MM.1S (cell line): ENCODE results near the gene CD14.

Source experiments
- DNase-seq: peaks from one replicate; pipeline ENCODE4 v3.0.0-alpha.2; 2015
- H2AFZ ChIP-seq: fragments of 300-600 bp; sonication (generic); 2 replicates; pipeline ENCODE4 v1.6.0; 2016; ENCODE audit warnings: antibody characterized with exemption, low read length
- H3F3A ChIP-seq: fragments of 300-600 bp; sonication (generic); 2 replicates; pipeline ENCODE4 v1.6.1; 2016; ENCODE audit warnings: mild to moderate bottlenecking, antibody characterized with exemption, low read length, moderate library complexity, mixed read lengths; ENCODE audit not compliant: insufficient read depth
- H3K27ac ChIP-seq: fragments of 300-600 bp; sonication (generic); 2 replicates; pipeline ENCODE4 v1.5.1; 2016; ENCODE audit warnings: mild to moderate bottlenecking, low read length
- H3K27me3 ChIP-seq: fragments of 300-600 bp; sonication (generic); replicated peaks from 2 replicates; pipeline ENCODE4 v1.6.0; 2016; ENCODE audit warnings: low read length; ENCODE audit not compliant: insufficient read depth
- H3K36me3 ChIP-seq: fragments of 300-600 bp; sonication (generic); replicated peaks from 2 replicates; pipeline ENCODE4 v1.6.1; 2016; ENCODE audit warnings: mild to moderate bottlenecking, low read length, mixed read lengths; ENCODE audit not compliant: insufficient read depth
- H3K4me1 ChIP-seq: fragments of 300-600 bp; sonication (generic); 2 replicates; pipeline ENCODE4 v1.6.1; 2016; ENCODE audit warnings: low read length, mixed read lengths
- H3K4me2 ChIP-seq: fragments of 300-600 bp; sonication (generic); 2 replicates; pipeline ENCODE4 v1.6.0; 2016; ENCODE audit warnings: low read depth, low read length
- H3K4me3 ChIP-seq: fragments of 300-600 bp; sonication (generic); 2 replicates; pipeline ENCODE4 v1.5.1; 2016; ENCODE audit warnings: low read length, mixed read lengths
- H3K79me2 ChIP-seq: fragments of 300-600 bp; sonication (generic); 2 replicates; pipeline ENCODE4 v1.6.1; 2016; ENCODE audit warnings: mixed run types, low read length, mixed read lengths
- H3K9ac ChIP-seq: fragments of 300-600 bp; sonication (generic); 2 replicates; pipeline ENCODE4 v1.6.1; 2016; ENCODE audit warnings: low read length, mixed read lengths
- H3K9me2 ChIP-seq: fragments of 300-600 bp; sonication (generic); replicated peaks from 2 replicates; pipeline ENCODE4 v1.6.1; 2016; ENCODE audit warnings: mild to moderate bottlenecking, low read length, mixed read lengths; ENCODE audit not compliant: insufficient read depth
- H3K9me3 ChIP-seq: fragments of 300-600 bp; sonication (generic); replicated peaks from 2 replicates; pipeline ENCODE4 v1.6.1; 2016; ENCODE audit warnings: mild to moderate bottlenecking, low read length, mixed read lengths; ENCODE audit not compliant: insufficient read depth
- H4K20me1 ChIP-seq: fragments of 300-600 bp; sonication (generic); 2 replicates; pipeline ENCODE4 v1.6.1; 2016; ENCODE audit warnings: mild to moderate bottlenecking, low read length, moderate library complexity, mixed read lengths; ENCODE audit not compliant: insufficient read depth
- CTCF ChIP-seq: fragments of 300-600 bp; sonication (generic); IDR thresholded peaks from 2 replicates; pipeline ENCODE4 v1.5.1; 2016; ENCODE audit warnings: antibody characterized with exemption, low read length, mixed read lengths
- EZH2 ChIP-seq: fragments of 300-600 bp; sonication (generic); optimal IDR thresholded peaks from 2 replicates; pipeline ENCODE3; 2017; ENCODE audit warnings: low read depth, mild to moderate bottlenecking, antibody characterized with exemption, low read length, mixed read lengths
- EZH2phosphoT487 ChIP-seq: fragments of 300-600 bp; sonication (generic); IDR thresholded peaks from 2 replicates; pipeline ENCODE4 v1.6.1; 2018; ENCODE audit warnings: antibody characterized with exemption, low read length

CD14 gene

GRCh38 chr5:140598836-140599235 is 34.1 kb downstream of the CD14 start:
- DNase-seq: no peak
- no peak overlapping the region for H3K4me3 ChIP-seq
- H3F3A ChIP-seq: no peaks in the 10 kb centered on the region
- no peaks in the 10 kb centered on the region for H3K9me3 ChIP-seq
- H3K27me3 ChIP-seq: no peaks in the 10 kb centered on the region
- H3K9me2 ChIP-seq: no peaks in the 10 kb centered on the region
- H3K4me2 ChIP-seq: no peak overlapping the region
- no peaks in the 10 kb centered on the region for H4K20me1 ChIP-seq
- no peaks in the 10 kb centered on the region for H3K36me3 ChIP-seq
- no peaks in the 10 kb centered on the region for H3K79me2 ChIP-seq
- H3K4me1 ChIP-seq: no peaks in the 10 kb centered on the region
- H3K27ac ChIP-seq: no peak overlapping the region
- H3K9ac ChIP-seq: no peak overlapping the region
- H2AFZ ChIP-seq: no peak overlapping the region
- TF ChIP-seq EZH2phosphoT487 (no peak), CTCF (no peak), EZH2 (no peak)

- no peaks in the 10 kb centered on the region for H3K4me1 ChIP-seq
- no peaks in the 10 kb centered on the region for H3K79me2 ChIP-seq
- H3K9ac ChIP-seq: no peak overlapping the region
- no peak for DNase-seq
- H3K27me3 ChIP-seq: no peaks in the 10 kb centered on the region
- no peaks in the 10 kb centered on the region for H4K20me1 ChIP-seq
- H3K9me3 ChIP-seq: no peaks in the 10 kb centered on the region
- no peak overlapping the region for H3K4me2 ChIP-seq
- TF ChIP-seq EZH2phosphoT487: no peak
- TF ChIP-seq EZH2: no peak
- no peak for TF ChIP-seq CTCF
- no peaks in the 10 kb centered on the region for H3K36me3 ChIP-seq
- no peaks in the 10 kb centered on the region for H3F3A ChIP-seq
- no peak overlapping the region for H3K4me3 ChIP-seq
- H3K9me2 ChIP-seq: no peaks in the 10 kb centered on the region
- H3K27ac ChIP-seq: no peak overlapping the region
- no peak overlapping the region for H2AFZ ChIP-seq
These were observed 36.6 kb downstream of the CD14 start for GRCh38 chr5:140596321-140596741.

GRCh38 chr5:140595538-140596300 is 37.3 kb downstream of the CD14 start:
- no peak for DNase-seq
- Histone ChIP-seq H3K79me2 (no peaks in the 10 kb centered on the region), H3K27ac (no peak overlapping the region), H3K9ac (no peak overlapping the region), H3K4me1 (no peaks in the 10 kb centered on the region), H2AFZ (no peak overlapping the region), H3K9me3 (no peaks in the 10 kb centered on the region), H3K27me3 (no peaks in the 10 kb centered on the region), H3K4me3 (no peak overlapping the region), H4K20me1 (no peaks in the 10 kb centered on the region), H3F3A (no peaks in the 10 kb centered on the region), H3K4me2 (no peak overlapping the region), H3K9me2 (no peaks in the 10 kb centered on the region), H3K36me3 (no peaks in the 10 kb centered on the region)
- TF ChIP-seq CTCF: no peak
- TF ChIP-seq EZH2: no peak
- TF ChIP-seq EZH2phosphoT487: no peak
